Pulmonary artery endothelial cell (primary cell): Measurements from ENCODE around the gene MYL12B. TPM values are rescaled to one million over a fixed set of nuclear protein-coding genes. Genes with fewer than 3 reads are reported as not detected.
A peak's percentile ranks its signal among the peaks of the same experiment; 100 is the strongest.
"Not testable (repeated sequence)": the region's sequence is repeated elsewhere in the genome, so short reads cannot be mapped to it uniquely, and the experiment has no call there.

ENCODE experiments used
- DNase-seq: peaks from one replicate; pipeline ENCODE4 v3.0.0-alpha.2; 2011; ENCODE audit warnings: low read depth, low spot score
- total RNA-seq: library from RNA; depleted of rRNA; stranded (reverse); fragments of >200 nt; gene quantifications from 2 replicates; pipeline ENCODE4 v1.2.3, GENCODE V29; 2014

The MYL12B gene
- total RNA-seq, 1 donor from 2014 or later = 738 TPM

GRCh38 chr18:3297025-3297984, 35.4 kb downstream of the MYL12B start:
- DNase-seq = no peak

- no peak for DNase-seq
These were observed 42.9 kb downstream of the MYL12B start for GRCh38 chr18:3304832-3305231.

- DNase-seq = no peak
These were observed 43.4 kb downstream of the MYL12B start for GRCh38 chr18:3305354-3305762.

- DNase-seq = no peak
These were observed 44.0 kb downstream of the MYL12B start for GRCh38 chr18:3305933-3306332.

GRCh38 chr18:3306391-3306790, 44.5 kb downstream of the MYL12B start:
- no peak for DNase-seq

DNA sequence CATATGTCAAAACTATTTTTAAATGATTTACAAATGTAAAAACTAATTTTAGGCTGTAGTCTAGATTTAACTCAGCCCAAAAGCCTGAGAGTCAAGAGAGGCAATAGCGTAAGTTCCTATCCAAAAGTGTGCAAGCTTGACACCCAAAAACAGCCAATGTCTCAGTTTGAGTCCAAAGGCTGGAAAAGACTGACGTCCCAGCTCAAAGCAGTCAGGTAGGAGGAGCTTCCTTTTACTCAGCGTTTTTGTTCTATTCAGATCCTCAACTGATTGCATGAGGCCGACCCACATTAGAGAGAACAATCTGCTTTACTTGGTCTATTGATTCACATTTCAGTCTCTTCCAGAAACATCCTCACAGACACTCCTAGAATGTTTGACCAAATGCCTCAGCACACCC, 51.8 kb downstream of the MYL12B start:
- DNase-seq = no peak

- DNase-seq = not testable (repeated sequence)
These were observed 53.4 kb downstream of the MYL12B start for GRCh38 chr18:3315344-3315743.

DNA sequence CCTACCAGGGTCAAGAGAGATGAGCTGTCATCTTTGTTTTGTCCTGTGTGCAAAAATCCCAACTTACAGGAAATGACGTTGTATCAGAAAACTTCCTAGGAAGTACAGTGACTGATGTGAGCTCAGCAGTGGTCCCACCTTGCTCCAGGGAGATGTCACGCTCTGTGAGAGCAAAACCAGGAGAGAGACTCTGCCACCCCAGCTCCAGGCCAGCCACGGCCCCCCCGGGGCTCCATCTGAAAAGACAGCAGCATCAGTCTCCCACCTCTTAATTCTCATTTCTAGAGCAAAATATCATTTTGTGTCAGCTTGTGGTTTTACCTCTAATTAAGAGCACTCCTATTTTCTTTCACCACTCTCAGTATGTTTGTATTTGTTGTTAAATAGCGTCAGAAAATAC, 57.5 kb downstream of the MYL12B start:
- no peak for DNase-seq

GRCh38 chr18:3319894-3320454, 58.0 kb downstream of the MYL12B start:
- DNase-seq = no peak

DNA sequence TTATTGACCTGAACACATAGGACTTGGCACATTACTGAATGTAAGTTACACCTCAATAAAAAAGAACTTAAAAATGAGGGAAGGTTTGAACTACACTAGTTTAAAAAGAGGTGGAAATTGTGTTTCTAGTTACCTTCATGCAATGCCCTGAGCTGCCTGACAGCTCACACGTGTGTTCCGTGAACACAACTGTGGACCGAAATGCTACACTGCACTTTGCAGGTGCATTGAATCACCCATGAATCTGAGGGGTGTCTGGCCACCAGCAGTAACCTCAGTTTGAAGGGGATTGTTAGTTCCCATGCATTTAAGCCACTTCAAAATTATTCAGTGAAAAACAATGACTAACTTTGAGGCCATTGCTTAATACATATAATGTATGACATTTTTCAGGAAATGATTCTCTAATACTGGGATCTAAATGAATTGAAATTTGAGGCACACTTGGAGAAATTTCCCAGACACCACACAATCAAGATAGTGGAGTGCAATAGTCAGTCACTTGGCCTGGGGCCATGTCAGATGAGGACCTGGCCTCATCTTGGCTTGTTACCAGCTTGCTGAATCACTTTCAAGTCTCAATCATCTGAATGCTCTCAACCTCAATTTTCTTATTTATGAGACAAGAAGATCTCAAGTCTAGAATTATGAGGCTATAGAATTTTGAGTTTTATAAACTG, 59.3 kb downstream of the MYL12B start:
- peak; percentile 91 for DNase-seq

GRCh38 chr18:3323900-3324299, 62.0 kb downstream of the MYL12B start:
- DNase-seq = no peak

Other genes with a start within 250 kb of the MYL12B start
- 19.0 and 27.5 TPM in 2 replicates for gene LPIN2, start 249.0 kb upstream of the MYL12B start, total RNA-seq
- 0.07 and 0.11 TPM in 2 replicates for gene MYOM1, start 42.2 kb upstream of the MYL12B start, total RNA-seq
- 895 and 1,553 TPM in 2 replicates for gene MYL12A, start 14.3 kb upstream of the MYL12B start, total RNA-seq
- gene TGIF1, start 188.0 kb downstream of the MYL12B start, total RNA-seq = 119 and 162 TPM in 2 replicates